GM06990 (cell line): ENCODE measurements around the gene RNF182.
"Not testable (repeated sequence)": the region's sequence is repeated elsewhere in the genome, so short reads cannot be mapped to it uniquely, and the experiment has no call there.

Source experiments
- DNase-seq: peaks from one replicate; pipeline ENCODE4 v3.0.0-alpha.2; 2011; ENCODE audit not compliant: insufficient read length; ENCODE audit errors: extremely low read depth
- H3K27me3 ChIP-seq: replicated peaks from 2 replicates; pipeline ENCODE4 v1.6.0; 2011; ENCODE audit warnings: low read length; ENCODE audit not compliant: control insufficient read depth, insufficient read depth
- H3K36me3 ChIP-seq: 2 replicates; pipeline ENCODE4 v1.5.1; 2011; ENCODE audit warnings: low read length; ENCODE audit not compliant: control insufficient read depth, insufficient read depth
- H3K4me3 ChIP-seq: replicated peaks from 2 replicates; pipeline ENCODE4 v1.5.1; 2011; ENCODE audit warnings: low read depth, mild to moderate bottlenecking, control low read depth, low read length
- CTCF ChIP-seq: IDR thresholded peaks from 2 replicates; pipeline ENCODE4 v1.5.1; 2011; ENCODE audit warnings: low read length, control low read depth, mild to moderate bottlenecking, inconsistent platforms; ENCODE audit not compliant: insufficient read depth, poor library complexity, severe bottlenecking

RNF182 gene

GRCh38 chr6:14012313-14013030 is 87.7 kb downstream of the RNF182 start:
- H3K36me3 ChIP-seq: no peaks in the 10 kb centered on the region
- no peak overlapping the region for H3K4me3 ChIP-seq
- no peak for DNase-seq
- no peak for TF ChIP-seq CTCF
- no peaks in the 10 kb centered on the region; the same call in 1 of the 2 replicates for H3K27me3 ChIP-seq

GRCh38 chr6:14015964-14016363 is 91.2 kb downstream of the RNF182 start:
- no peak for TF ChIP-seq CTCF
- H3K36me3 ChIP-seq: no peaks in the 10 kb centered on the region
- no peak for DNase-seq
- no peak overlapping the region for H3K4me3 ChIP-seq
- no peaks in the 10 kb centered on the region; the same call in 1 of the 2 replicates for H3K27me3 ChIP-seq

GRCh38 chr6:14016432-14016831 is 91.7 kb downstream of the RNF182 start:
- Histone ChIP-seq H3K36me3 (no peaks in the 10 kb centered on the region), H3K4me3 (no peak overlapping the region), H3K27me3 (no peaks in the 10 kb centered on the region; the same call in 1 of the 2 replicates)
- DNase-seq: no peak
- TF ChIP-seq CTCF: no peak

GRCh38 chr6:14016935-14017625 is 92.3 kb downstream of the RNF182 start:
- H3K4me3 ChIP-seq: no peak overlapping the region
- no peaks in the 10 kb centered on the region; the same call in 1 of the 2 replicates for H3K27me3 ChIP-seq
- TF ChIP-seq CTCF: no peak
- no peak for DNase-seq
- H3K36me3 ChIP-seq: no peaks in the 10 kb centered on the region

GRCh38 chr6:14017626-14018475 is 93.1 kb downstream of the RNF182 start:
- no peak for TF ChIP-seq CTCF
- H3K36me3 ChIP-seq: no peaks in the 10 kb centered on the region
- DNase-seq: no peak
- H3K27me3 ChIP-seq: no peaks in the 10 kb centered on the region; the same call in 1 of the 2 replicates
- no peak overlapping the region for H3K4me3 ChIP-seq

GRCh38 chr6:14018559-14018958 is 93.8 kb downstream of the RNF182 start:
- not testable (repeated sequence) for H3K36me3 ChIP-seq, DNase-seq, H3K4me3 ChIP-seq, H3K27me3 ChIP-seq
